WTC11 (cell line): Measurements from ENCODE around the gene BCL7C. TPM values are rescaled to one million over a fixed set of nuclear protein-coding genes. Genes with fewer than 3 reads are reported as not detected.

ENCODE experiments used
- ETV6 ChIP-seq: sonication (generic); formaldehyde crosslinking; IDR thresholded peaks from 2 replicates; pipeline ENCODE4 v1.8.1; 2022; ENCODE audit warnings: mild to moderate bottlenecking, missing genetic modification reagents
- FOXJ3 ChIP-seq: sonication (generic); formaldehyde crosslinking; IDR thresholded peaks from 2 replicates; pipeline ENCODE4 v1.9.0; 2021; ENCODE audit warnings: missing genetic modification reagents, mild to moderate bottlenecking, borderline replicate concordance
- FOXK1 ChIP-seq: sonication (generic); formaldehyde crosslinking; IDR thresholded peaks from 2 replicates; pipeline ENCODE4 v1.8.0; 2022; ENCODE audit warnings: mild to moderate bottlenecking, moderate library complexity, missing genetic modification reagents
- FOXP1 ChIP-seq: sonication (generic); formaldehyde crosslinking; IDR thresholded peaks from 2 replicates; pipeline ENCODE4 v1.8.0; 2022; ENCODE audit warnings: missing genetic modification reagents, mild to moderate bottlenecking, moderate library complexity, borderline replicate concordance
- GABPB1 ChIP-seq: sonication (generic); formaldehyde crosslinking; IDR thresholded peaks from 2 replicates; pipeline ENCODE4 v1.8.1; 2023; ENCODE audit warnings: mild to moderate bottlenecking, missing genetic modification reagents
- GTF2I ChIP-seq: fragments of 250-450 bp; sonication (Bioruptor Pico); conservative IDR thresholded peaks from 2 replicates; pipeline ENCODE4 v1.4.0; 2021; ENCODE audit warnings: mild to moderate bottlenecking
- KAT7 ChIP-seq: sonication (generic); formaldehyde crosslinking; IDR thresholded peaks from 2 replicates; pipeline ENCODE4 v1.8.1; 2023; ENCODE audit warnings: missing genetic modification reagents, mild to moderate bottlenecking, borderline replicate concordance
- NR1H2 ChIP-seq: sonication (generic); formaldehyde crosslinking; IDR thresholded peaks from 2 replicates; pipeline ENCODE4 v1.9.0; 2021; ENCODE audit warnings: mild to moderate bottlenecking, moderate library complexity, missing genetic modification reagents
- SMAD4 ChIP-seq: sonication (generic); formaldehyde crosslinking; IDR thresholded peaks from 2 replicates; pipeline ENCODE4 v1.8.0; 2022; ENCODE audit warnings: mild to moderate bottlenecking, missing genetic modification reagents
- ZNF263 ChIP-seq: sonication (generic); formaldehyde crosslinking; IDR thresholded peaks from 2 replicates; pipeline ENCODE4 v1.8.1; 2022; ENCODE audit warnings: low read depth, mild to moderate bottlenecking, moderate library complexity, missing genetic modification reagents
- ZNF317 ChIP-seq: sonication (generic); formaldehyde crosslinking; IDR thresholded peaks from 2 replicates; pipeline ENCODE4 v1.8.1; 2023; ENCODE audit warnings: low read depth, mild to moderate bottlenecking, moderate library complexity, missing genetic modification reagents, borderline replicate concordance
- ZNF396 ChIP-seq: fragments of 250-450 bp; sonication (Bioruptor Pico); IDR thresholded peaks from 2 replicates; pipeline ENCODE4 v1.8.0; 2021; ENCODE audit warnings: mild to moderate bottlenecking, moderate library complexity, borderline replicate concordance
- ZNF416 ChIP-seq: fragments of 250-450 bp; sonication (Bioruptor Pico); IDR thresholded peaks from 2 replicates; pipeline ENCODE4 v1.9.0; 2021; ENCODE audit warnings: mild to moderate bottlenecking, inconsistent platforms
- total RNA-seq: library from RNA; stranded (reverse); gene quantifications from 3 replicates; pipeline ENCODE4 v1.2.3, GENCODE V29; 2021
- TF ChIP-seq, protein P1 (sequence below): sonication (generic); formaldehyde crosslinking; IDR thresholded peaks from 2 replicates; pipeline ENCODE4 v1.8.1; 2023; ENCODE audit warnings: mild to moderate bottlenecking, moderate library complexity, missing genetic modification reagents
- TF ChIP-seq, protein P2 (sequence below): fragments of 250-450 bp; sonication (Bioruptor Pico); IDR thresholded peaks from 2 replicates; pipeline ENCODE4 v1.9.0; 2021; ENCODE audit warnings: mild to moderate bottlenecking
- TF ChIP-seq, protein P3 (sequence below): fragments of 200-600 bp; IDR thresholded peaks from 2 replicates; pipeline ENCODE4 v1.8.0; 2022; ENCODE audit warnings: antibody characterized with exemption
- TF ChIP-seq, protein P4 (sequence below): sonication (generic); formaldehyde crosslinking; IDR thresholded peaks from 2 replicates; pipeline ENCODE4 v1.8.1; 2023; ENCODE audit warnings: mild to moderate bottlenecking, missing genetic modification reagents, moderate library complexity
- TF ChIP-seq, protein P5 (sequence below): sonication (generic); formaldehyde crosslinking; IDR thresholded peaks from 2 replicates; pipeline ENCODE4 v1.8.1; 2022; ENCODE audit warnings: missing genetic modification reagents, borderline replicate concordance
- TF ChIP-seq, protein P6 (sequence below): sonication (generic); formaldehyde crosslinking; IDR thresholded peaks from 2 replicates; pipeline ENCODE4 v1.8.1; 2022; ENCODE audit warnings: mild to moderate bottlenecking, moderate library complexity, missing genetic modification reagents
- TF ChIP-seq, protein P7 (sequence below): fragments of 250-450 bp; sonication (Bioruptor Pico); IDR thresholded peaks from 2 replicates; pipeline ENCODE4 v1.8.0; 2021; ENCODE audit warnings: mild to moderate bottlenecking
- TF ChIP-seq, protein P8 (sequence below): fragments of 250-450 bp; sonication (Bioruptor Pico); IDR thresholded peaks from 2 replicates; pipeline ENCODE4 v1.9.0; 2021; ENCODE audit warnings: moderate library complexity, mild to moderate bottlenecking, inconsistent platforms, borderline replicate concordance
- TF ChIP-seq, protein P9 (sequence below): sonication (generic); formaldehyde crosslinking; conservative IDR thresholded peaks from 2 replicates; pipeline ENCODE4 v1.8.1; 2023; ENCODE audit warnings: mild to moderate bottlenecking, low read depth, missing genetic modification reagents, moderate library complexity
- TF ChIP-seq, protein P10 (sequence below): sonication (generic); formaldehyde crosslinking; IDR thresholded peaks from 2 replicates; pipeline ENCODE4 v1.8.1; 2023; ENCODE audit warnings: mild to moderate bottlenecking, missing genetic modification reagents

Gene BCL7C
- total RNA-seq, 1 experiment from 2014 or later: 18.3 TPM

DNA sequence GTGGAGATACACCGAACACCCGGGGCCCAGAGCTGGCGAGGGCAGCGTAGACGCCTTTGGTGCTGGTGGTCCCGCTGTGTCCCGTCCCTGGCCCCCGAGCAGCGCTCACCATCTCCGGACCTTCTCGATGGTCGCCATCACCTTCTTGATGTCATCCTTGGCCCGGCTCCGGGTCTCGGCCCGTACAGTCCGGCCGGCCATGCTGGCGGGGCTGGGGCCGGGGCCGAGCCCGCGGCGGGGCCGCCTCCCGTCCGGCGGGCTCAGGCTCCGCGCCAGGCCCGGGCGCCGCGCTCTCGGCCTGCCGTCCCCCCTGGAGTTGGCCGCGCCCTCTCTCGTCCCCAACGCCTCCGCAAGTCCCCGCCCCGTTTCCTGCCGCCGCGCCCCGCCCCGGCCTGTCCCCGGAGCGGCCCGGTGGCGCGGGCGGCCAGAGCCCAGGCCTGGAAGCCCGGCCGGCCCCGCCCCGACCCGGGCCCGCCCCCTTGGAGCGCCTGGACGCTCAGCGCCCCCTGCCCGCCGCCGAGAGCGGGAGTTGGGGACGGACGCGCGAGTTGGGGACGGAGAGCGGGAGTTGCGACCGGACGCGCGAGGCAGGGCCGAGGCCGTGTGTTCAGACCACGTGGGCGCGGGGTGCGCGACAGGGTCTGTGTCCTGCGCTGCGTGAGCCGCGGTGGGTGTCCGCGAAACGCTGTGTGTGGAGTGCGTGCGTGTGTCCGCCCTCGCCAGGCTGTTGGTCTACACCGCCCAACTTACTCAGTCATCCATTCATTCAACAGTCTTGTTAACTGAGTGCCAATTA, at the start of gene BCL7C (continued):
- TF ChIP-seq, protein P1, sequence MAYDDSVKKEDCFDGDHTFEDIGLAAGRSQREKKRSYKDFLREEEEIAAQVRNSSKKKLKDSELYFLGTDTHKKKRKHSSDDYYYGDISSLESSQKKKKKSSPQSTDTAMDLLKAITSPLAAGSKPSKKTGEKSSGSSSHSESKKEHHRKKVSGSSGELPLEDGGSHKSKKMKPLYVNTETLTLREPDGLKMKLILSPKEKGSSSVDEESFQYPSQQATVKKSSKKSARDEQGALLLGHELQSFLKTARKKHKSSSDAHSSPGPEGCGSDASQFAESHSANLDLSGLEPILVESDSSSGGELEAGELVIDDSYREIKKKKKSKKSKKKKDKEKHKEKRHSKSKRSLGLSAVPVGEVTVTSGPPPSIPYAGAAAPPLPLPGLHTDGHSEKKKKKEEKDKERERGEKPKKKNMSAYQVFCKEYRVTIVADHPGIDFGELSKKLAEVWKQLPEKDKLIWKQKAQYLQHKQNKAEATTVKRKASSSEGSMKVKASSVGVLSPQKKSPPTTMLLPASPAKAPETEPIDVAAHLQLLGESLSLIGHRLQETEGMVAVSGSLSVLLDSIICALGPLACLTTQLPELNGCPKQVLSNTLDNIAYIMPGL: 0 out of 2 replicates have a peak, but pooled peaks have one; percentile 39
- TF ChIP-seq FOXJ3 (CRISPR knock-in tag) (no peak), GABPB1 (CRISPR knock-in tag) (peak; percentile 58), ZNF416 (CRISPR knock-in tag) (peak; percentile 74; the same call in 1 of the 2 replicates), FOXK1 (CRISPR knock-in tag) (peak; percentile 75), ETV6 (CRISPR knock-in tag) (no peak), ZNF317 (CRISPR knock-in tag) (no peak), SMAD4 (CRISPR knock-in tag) (no peak), ZNF263 (CRISPR knock-in tag) (no peak), KAT7 (CRISPR knock-in tag) (0 out of 2 replicates have a peak, but pooled peaks have one; percentile 80), NR1H2 (CRISPR knock-in tag) (no peak), ZNF396 (CRISPR knock-in tag) (no peak), GTF2I (CRISPR knock-in tag) (no peak), FOXP1 (peak; percentile 92; the same call in 1 of the 2 replicates)
- TF ChIP-seq, protein P2, sequence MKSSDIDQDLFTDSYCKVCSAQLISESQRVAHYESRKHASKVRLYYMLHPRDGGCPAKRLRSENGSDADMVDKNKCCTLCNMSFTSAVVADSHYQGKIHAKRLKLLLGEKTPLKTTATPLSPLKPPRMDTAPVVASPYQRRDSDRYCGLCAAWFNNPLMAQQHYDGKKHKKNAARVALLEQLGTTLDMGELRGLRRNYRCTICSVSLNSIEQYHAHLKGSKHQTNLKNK (CRISPR knock-in tag): no peak
- TF ChIP-seq, protein P3, sequence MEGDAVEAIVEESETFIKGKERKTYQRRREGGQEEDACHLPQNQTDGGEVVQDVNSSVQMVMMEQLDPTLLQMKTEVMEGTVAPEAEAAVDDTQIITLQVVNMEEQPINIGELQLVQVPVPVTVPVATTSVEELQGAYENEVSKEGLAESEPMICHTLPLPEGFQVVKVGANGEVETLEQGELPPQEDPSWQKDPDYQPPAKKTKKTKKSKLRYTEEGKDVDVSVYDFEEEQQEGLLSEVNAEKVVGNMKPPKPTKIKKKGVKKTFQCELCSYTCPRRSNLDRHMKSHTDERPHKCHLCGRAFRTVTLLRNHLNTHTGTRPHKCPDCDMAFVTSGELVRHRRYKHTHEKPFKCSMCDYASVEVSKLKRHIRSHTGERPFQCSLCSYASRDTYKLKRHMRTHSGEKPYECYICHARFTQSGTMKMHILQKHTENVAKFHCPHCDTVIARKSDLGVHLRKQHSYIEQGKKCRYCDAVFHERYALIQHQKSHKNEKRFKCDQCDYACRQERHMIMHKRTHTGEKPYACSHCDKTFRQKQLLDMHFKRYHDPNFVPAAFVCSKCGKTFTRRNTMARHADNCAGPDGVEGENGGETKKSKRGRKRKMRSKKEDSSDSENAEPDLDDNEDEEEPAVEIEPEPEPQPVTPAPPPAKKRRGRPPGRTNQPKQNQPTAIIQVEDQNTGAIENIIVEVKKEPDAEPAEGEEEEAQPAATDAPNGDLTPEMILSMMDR: no peak
- TF ChIP-seq, protein P4, sequence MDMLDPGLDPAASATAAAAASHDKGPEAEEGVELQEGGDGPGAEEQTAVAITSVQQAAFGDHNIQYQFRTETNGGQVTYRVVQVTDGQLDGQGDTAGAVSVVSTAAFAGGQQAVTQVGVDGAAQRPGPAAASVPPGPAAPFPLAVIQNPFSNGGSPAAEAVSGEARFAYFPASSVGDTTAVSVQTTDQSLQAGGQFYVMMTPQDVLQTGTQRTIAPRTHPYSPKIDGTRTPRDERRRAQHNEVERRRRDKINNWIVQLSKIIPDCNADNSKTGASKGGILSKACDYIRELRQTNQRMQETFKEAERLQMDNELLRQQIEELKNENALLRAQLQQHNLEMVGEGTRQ (CRISPR knock-in tag): peak; percentile 47
- TF ChIP-seq, protein P5, sequence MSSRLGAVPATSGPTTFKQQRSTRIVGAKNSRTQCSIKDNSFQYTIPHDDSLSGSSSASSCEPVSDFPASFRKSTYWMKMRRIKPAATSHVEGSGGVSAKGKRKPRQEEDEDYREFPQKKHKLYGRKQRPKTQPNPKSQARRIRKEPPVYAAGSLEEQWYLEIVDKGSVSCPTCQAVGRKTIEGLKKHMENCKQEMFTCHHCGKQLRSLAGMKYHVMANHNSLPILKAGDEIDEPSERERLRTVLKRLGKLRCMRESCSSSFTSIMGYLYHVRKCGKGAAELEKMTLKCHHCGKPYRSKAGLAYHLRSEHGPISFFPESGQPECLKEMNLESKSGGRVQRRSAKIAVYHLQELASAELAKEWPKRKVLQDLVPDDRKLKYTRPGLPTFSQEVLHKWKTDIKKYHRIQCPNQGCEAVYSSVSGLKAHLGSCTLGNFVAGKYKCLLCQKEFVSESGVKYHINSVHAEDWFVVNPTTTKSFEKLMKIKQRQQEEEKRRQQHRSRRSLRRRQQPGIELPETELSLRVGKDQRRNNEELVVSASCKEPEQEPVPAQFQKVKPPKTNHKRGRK: no peak
- TF ChIP-seq, protein P6, sequence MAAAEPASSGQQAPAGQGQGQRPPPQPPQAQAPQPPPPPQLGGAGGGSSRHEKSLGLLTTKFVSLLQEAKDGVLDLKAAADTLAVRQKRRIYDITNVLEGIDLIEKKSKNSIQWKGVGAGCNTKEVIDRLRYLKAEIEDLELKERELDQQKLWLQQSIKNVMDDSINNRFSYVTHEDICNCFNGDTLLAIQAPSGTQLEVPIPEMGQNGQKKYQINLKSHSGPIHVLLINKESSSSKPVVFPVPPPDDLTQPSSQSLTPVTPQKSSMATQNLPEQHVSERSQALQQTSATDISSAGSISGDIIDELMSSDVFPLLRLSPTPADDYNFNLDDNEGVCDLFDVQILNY (CRISPR knock-in tag): no peak; the same call in 1 of the 2 replicates
- TF ChIP-seq, protein P7, sequence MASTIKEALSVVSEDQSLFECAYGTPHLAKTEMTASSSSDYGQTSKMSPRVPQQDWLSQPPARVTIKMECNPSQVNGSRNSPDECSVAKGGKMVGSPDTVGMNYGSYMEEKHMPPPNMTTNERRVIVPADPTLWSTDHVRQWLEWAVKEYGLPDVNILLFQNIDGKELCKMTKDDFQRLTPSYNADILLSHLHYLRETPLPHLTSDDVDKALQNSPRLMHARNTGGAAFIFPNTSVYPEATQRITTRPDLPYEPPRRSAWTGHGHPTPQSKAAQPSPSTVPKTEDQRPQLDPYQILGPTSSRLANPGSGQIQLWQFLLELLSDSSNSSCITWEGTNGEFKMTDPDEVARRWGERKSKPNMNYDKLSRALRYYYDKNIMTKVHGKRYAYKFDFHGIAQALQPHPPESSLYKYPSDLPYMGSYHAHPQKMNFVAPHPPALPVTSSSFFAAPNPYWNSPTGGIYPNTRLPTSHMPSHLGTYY (CRISPR knock-in tag): 0 out of 2 replicates have a peak, but pooled peaks have one; percentile 33
- TF ChIP-seq, protein P8, sequence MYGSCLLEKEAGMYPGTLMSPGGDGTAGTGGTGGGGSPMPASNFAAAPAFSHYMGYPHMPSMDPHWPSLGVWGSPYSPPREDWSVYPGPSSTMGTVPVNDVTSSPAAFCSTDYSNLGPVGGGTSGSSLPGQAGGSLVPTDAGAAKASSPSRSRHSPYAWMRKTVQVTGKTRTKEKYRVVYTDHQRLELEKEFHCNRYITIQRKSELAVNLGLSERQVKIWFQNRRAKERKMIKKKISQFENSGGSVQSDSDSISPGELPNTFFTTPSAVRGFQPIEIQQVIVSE (CRISPR knock-in tag): no peak
- TF ChIP-seq, protein P9, sequence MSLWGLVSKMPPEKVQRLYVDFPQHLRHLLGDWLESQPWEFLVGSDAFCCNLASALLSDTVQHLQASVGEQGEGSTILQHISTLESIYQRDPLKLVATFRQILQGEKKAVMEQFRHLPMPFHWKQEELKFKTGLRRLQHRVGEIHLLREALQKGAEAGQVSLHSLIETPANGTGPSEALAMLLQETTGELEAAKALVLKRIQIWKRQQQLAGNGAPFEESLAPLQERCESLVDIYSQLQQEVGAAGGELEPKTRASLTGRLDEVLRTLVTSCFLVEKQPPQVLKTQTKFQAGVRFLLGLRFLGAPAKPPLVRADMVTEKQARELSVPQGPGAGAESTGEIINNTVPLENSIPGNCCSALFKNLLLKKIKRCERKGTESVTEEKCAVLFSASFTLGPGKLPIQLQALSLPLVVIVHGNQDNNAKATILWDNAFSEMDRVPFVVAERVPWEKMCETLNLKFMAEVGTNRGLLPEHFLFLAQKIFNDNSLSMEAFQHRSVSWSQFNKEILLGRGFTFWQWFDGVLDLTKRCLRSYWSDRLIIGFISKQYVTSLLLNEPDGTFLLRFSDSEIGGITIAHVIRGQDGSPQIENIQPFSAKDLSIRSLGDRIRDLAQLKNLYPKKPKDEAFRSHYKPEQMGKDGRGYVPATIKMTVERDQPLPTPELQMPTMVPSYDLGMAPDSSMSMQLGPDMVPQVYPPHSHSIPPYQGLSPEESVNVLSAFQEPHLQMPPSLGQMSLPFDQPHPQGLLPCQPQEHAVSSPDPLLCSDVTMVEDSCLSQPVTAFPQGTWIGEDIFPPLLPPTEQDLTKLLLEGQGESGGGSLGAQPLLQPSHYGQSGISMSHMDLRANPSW: no peak
- TF ChIP-seq, protein P10, sequence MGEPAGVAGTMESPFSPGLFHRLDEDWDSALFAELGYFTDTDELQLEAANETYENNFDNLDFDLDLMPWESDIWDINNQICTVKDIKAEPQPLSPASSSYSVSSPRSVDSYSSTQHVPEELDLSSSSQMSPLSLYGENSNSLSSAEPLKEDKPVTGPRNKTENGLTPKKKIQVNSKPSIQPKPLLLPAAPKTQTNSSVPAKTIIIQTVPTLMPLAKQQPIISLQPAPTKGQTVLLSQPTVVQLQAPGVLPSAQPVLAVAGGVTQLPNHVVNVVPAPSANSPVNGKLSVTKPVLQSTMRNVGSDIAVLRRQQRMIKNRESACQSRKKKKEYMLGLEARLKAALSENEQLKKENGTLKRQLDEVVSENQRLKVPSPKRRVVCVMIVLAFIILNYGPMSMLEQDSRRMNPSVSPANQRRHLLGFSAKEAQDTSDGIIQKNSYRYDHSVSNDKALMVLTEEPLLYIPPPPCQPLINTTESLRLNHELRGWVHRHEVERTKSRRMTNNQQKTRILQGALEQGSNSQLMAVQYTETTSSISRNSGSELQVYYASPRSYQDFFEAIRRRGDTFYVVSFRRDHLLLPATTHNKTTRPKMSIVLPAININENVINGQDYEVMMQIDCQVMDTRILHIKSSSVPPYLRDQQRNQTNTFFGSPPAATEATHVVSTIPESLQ (CRISPR knock-in tag): no peak
